DOHH2 (cell line): ENCODE results near the gene KAT7.

Experiments
- H3F3A ChIP-seq: fragments of 200-600 bp; sonication (generic), shearing (Covaris generic); 2 replicates; pipeline ENCODE4 v1.6.0; 2016; ENCODE audit warnings: antibody characterized with exemption, mild to moderate bottlenecking; ENCODE audit not compliant: control insufficient read depth, insufficient read depth
- H3K27ac ChIP-seq: fragments of 200-600 bp; sonication (generic); 2 replicates; pipeline ENCODE4 v1.5.1; 2014; ENCODE audit warnings: low read depth, mild to moderate bottlenecking, low read length, moderate library complexity
- H3K27me3 ChIP-seq: fragments of 200-600 bp; sonication (generic); 2 replicates; pipeline ENCODE4 v1.6.1; 2014; ENCODE audit warnings: mild to moderate bottlenecking, low read length, mixed read lengths; ENCODE audit not compliant: control insufficient read depth
- H3K36me3 ChIP-seq: fragments of 200-600 bp; sonication (generic); 2 replicates; pipeline ENCODE4 v1.6.1; 2014; ENCODE audit warnings: mild to moderate bottlenecking, low read length, moderate library complexity, mixed read lengths; ENCODE audit not compliant: control insufficient read depth
- H3K4me1 ChIP-seq: fragments of 200-600 bp; sonication (generic); 2 replicates; pipeline ENCODE4 v1.6.1; 2014; ENCODE audit warnings: mild to moderate bottlenecking, low read length, mixed read lengths; ENCODE audit not compliant: control insufficient read depth
- H3K4me2 ChIP-seq: fragments of 200-600 bp; sonication (generic); 2 replicates; pipeline ENCODE4 v1.6.0; 2014; ENCODE audit warnings: mild to moderate bottlenecking, low read length, moderate library complexity
- H3K4me3 ChIP-seq: fragments of 200-600 bp; sonication (generic); 2 replicates; pipeline ENCODE4 v1.5.1; 2014; ENCODE audit warnings: mild to moderate bottlenecking, low read length, mixed read lengths
- H3K79me2 ChIP-seq: fragments of 200-600 bp; sonication (generic); 2 replicates; pipeline ENCODE4 v1.6.1; 2014; ENCODE audit warnings: mild to moderate bottlenecking, low read length, mixed read lengths; ENCODE audit not compliant: control insufficient read depth
- H3K9me2 ChIP-seq: fragments of 200-600 bp; sonication (generic); replicated peaks from 2 replicates; pipeline ENCODE4 v1.6.1; 2014; ENCODE audit warnings: mild to moderate bottlenecking, low read length, mixed read lengths; ENCODE audit not compliant: control insufficient read depth
- H3K9me3 ChIP-seq: fragments of 200-600 bp; sonication (generic); 2 replicates; pipeline ENCODE4 v1.6.1; 2014; ENCODE audit warnings: antibody characterized with exemption, low read length, mixed read lengths; ENCODE audit not compliant: control insufficient read depth, insufficient read depth
- H4K20me1 ChIP-seq: fragments of 200-600 bp; sonication (generic); 2 replicates; pipeline ENCODE4 v1.6.0; 2014; ENCODE audit warnings: low read depth, mild to moderate bottlenecking, antibody characterized with exemption, low read length, moderate library complexity; ENCODE audit not compliant: control insufficient read depth, insufficient read depth
- CTCF ChIP-seq: fragments of 200-600 bp; sonication (generic); IDR thresholded peaks from one replicate; pipeline ENCODE4 v1.5.1; 2014; ENCODE audit warnings: antibody characterized with exemption, mild to moderate bottlenecking, low read depth, low read length; ENCODE audit not compliant: poor library complexity, severe bottlenecking
- EZH2phosphoT487 ChIP-seq: fragments of 200-600 bp; sonication (generic); IDR thresholded peaks from 2 replicates; pipeline ENCODE4 v1.6.1; 2017; ENCODE audit warnings: borderline replicate concordance, mild to moderate bottlenecking, antibody characterized with exemption, low read length, moderate library complexity, mixed read lengths

Gene KAT7

GRCh38 chr17:49788478-49789242 is at the start of gene KAT7:
Gene KAT7, plus strand, starts transcription at chr17:49788681. Its CDS starts 154 bp downstream, at chr17:49788835.
- Histone ChIP-seq H3K36me3 (peaks cover 46% of the 10 kb centered on the region), H3K27me3 (no peaks in the 10 kb centered on the region), H3K79me2 (peaks cover 50% of the 10 kb centered on the region), H3F3A (no peaks in the 10 kb centered on the region), H4K20me1 (peaks cover 17% of the 10 kb centered on the region), H3K4me1 (peaks cover 23% of the 10 kb centered on the region), H3K4me2 (peak within 1 kb of the TSS; percentile 79), H3K4me3 (peak within 1 kb of the TSS; percentile 93), H3K9me3 (no peaks in the 10 kb centered on the region), H3K9me2 (no peaks in the 10 kb centered on the region), H3K27ac (peak within 1 kb of the TSS; percentile 82)
- TF ChIP-seq CTCF (no peak), EZH2phosphoT487 (no peak)

- no peaks in the 10 kb centered on the region for H3K79me2 ChIP-seq
- TF ChIP-seq CTCF (no peak), EZH2phosphoT487 (no peak)
- peaks cover 52% of the 10 kb centered on the region for H3K4me1 ChIP-seq
- peak overlapping the region; percentile 19 for H3K4me3 ChIP-seq
- no peaks in the 10 kb centered on the region for H3K27me3 ChIP-seq
- H3K36me3 ChIP-seq, result no peaks in the 10 kb centered on the region
- H3K4me2 ChIP-seq, result peak overlapping the region; percentile 64
- H3K27ac ChIP-seq, result 0 out of 2 replicates have a peak overlapping the region, but pooled peaks have one; percentile 15
- H3K9me2 ChIP-seq, result no peaks in the 10 kb centered on the region
- no peaks in the 10 kb centered on the region for H4K20me1 ChIP-seq
- no peaks in the 10 kb centered on the region for H3K9me3 ChIP-seq
- no peaks in the 10 kb centered on the region for H3F3A ChIP-seq
Observed at GRCh38 chr17:49739641-49740271, 48.7 kb upstream of the KAT7 start.

GRCh38 chr17:49741009-49741691 is 47.3 kb upstream of the KAT7 start:
- Histone ChIP-seq H3K4me3 (peak overlapping the region; percentile 45), H3K27ac (peak overlapping the region; percentile 12; the same call in 1 of the 2 replicates), H3K9me3 (no peaks in the 10 kb centered on the region), H3K4me2 (peak overlapping the region; percentile 64), H3K79me2 (peaks cover 6% of the 10 kb centered on the region; the same call in 1 of the 2 replicates), H3F3A (0 out of 2 replicates have a peak, but pooled peaks cover 3% of the 10 kb centered on the region), H3K27me3 (no peaks in the 10 kb centered on the region), H3K4me1 (peaks cover 66% of the 10 kb centered on the region), H3K9me2 (no peaks in the 10 kb centered on the region), H4K20me1 (no peaks in the 10 kb centered on the region), H3K36me3 (peaks cover 4% of the 10 kb centered on the region; the same call in 1 of the 2 replicates)
- no peak for TF ChIP-seq CTCF
- TF ChIP-seq EZH2phosphoT487, result no peak
